ENCODE results near the gene IGSF21.

DNA sequence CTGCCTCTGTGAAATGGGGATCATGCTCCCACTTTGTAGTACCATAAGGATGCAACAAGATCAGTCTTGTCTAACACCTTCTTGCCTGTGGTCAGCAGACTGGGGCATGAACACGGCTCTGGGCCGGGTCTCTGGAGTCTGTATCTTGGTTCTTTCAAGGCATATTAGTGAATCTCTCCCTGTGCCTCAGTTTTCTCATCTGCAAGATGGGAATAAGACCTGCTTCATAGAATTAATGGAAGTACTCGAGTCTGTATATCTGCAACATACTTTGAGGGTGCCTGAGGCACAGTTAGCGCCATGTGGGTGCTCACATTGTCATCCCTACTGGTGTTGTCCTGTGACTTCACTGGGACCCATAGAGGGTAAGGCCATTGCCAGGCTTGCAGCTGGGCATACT lies 84.6 kb downstream of the IGSF21 start:
- no peak for TF ChIP-seq MAFK (IDR thresholded peaks at IDR 0.05; ENCODE audit: low read depth, low read length)
- no peak for TF ChIP-seq CHD1 (IDR thresholded peaks at IDR 0.05; ENCODE audit: low read depth, low read length)
- TF ChIP-seq POLR2A (IDR thresholded peaks at IDR 0.05; ENCODE audit: low read depth, low read length): no peak

Data from IMR-90 (cell line).